AG04449 (cell line): ENCODE data around the gene RGS1.

Experiments
- CTCF ChIA-PET: fragments of 350-600 bp; formaldehyde crosslinking; extraction: SDS; loops from one replicate; lab custom pipeline; 2021; ENCODE audit warnings: antibody characterized with exemption; lab: Yijun Ruan, JAX
- POLR2A ChIA-PET: fragments of 400-600, 350-600 bp; formaldehyde crosslinking; extraction: SDS; loops from one replicate; lab custom pipeline; 2020; ENCODE audit warnings: antibody characterized with exemption, inconsistent platforms; lab: Yijun Ruan, JAX
- DNase-seq: peaks from one replicate; pipeline ENCODE4 v3.0.0-alpha.2; 2010; ENCODE audit warnings: low read depth, low spot score
- H3K4me3 ChIP-seq: 2 replicates; pipeline ENCODE4 v1.5.1; 2011; ENCODE audit warnings: low read depth, mild to moderate bottlenecking, control low read depth, low read length
- CTCF ChIP-seq: IDR thresholded peaks from one replicate; pipeline ENCODE4 v1.5.1; 2011; ENCODE audit warnings: mild to moderate bottlenecking, moderate library complexity, low read length, control low read depth, inconsistent platforms; ENCODE audit not compliant: insufficient read depth; ENCODE audit errors: missing control alignments

Gene RGS1

GRCh38 chr1:192543445-192543844 is 32.1 kb upstream of the RGS1 start:
- CTCF ChIA-PET = interaction anchor here (0.8 to 1.0 kb wide), 2 partner anchors 12 to 34 kb away, joined by 3 to 4 read pairs; no protein-coding TSS in a partner anchor
- no peak for DNase-seq
- H3K4me3 ChIP-seq = no peak overlapping the region
- POLR2A ChIA-PET = no interaction called here
- TF ChIP-seq CTCF = no peak

GRCh38 chr1:192545896-192546521 is 29.6 kb upstream of the RGS1 start:
- CTCF ChIA-PET = interaction anchor here (0.8 to 1.9 kb wide), 5 partner anchors 11 to 53 kb away, joined by 3 to 6 read pairs (median 5); no protein-coding TSS in a partner anchor

GRCh38 chr1:192546596-192547190 is 28.9 kb upstream of the RGS1 start:
- ChIA-PET POLR2A (no interaction called here), CTCF (interaction anchor here (0.8 to 1.9 kb wide), 3 partner anchors 12 to 40 kb away, joined by 3 to 6 read pairs (median 5); no protein-coding TSS in a partner anchor)
- TF ChIP-seq CTCF = no peak
- no peak for DNase-seq
- H3K4me3 ChIP-seq = no peak overlapping the region

More at GRCh38 chr1:192545896-192546521, 29.6 kb upstream of the RGS1 start:
- TF ChIP-seq CTCF = no peak
- no peak for DNase-seq
- POLR2A ChIA-PET = interaction anchor here (1.3 kb wide), 1 partner anchor 33 kb away, joined by 3 read pairs; no protein-coding TSS in a partner anchor
- H3K4me3 ChIP-seq = no peak overlapping the region

- H3K4me3 ChIP-seq = no peak overlapping the region
- POLR2A ChIA-PET = no interaction called here
- TF ChIP-seq CTCF = no peak
- no peak for DNase-seq
- CTCF ChIA-PET = no interaction called here
Observed at GRCh38 chr1:192547501-192547900, 28.1 kb upstream of the RGS1 start.

GRCh38 chr1:192549937-192550336 is 25.6 kb upstream of the RGS1 start:
- POLR2A ChIA-PET = interaction anchor here (1.0 to 2.1 kb wide), 3 partner anchors 9 to 34 kb away, joined by 3 to 7 read pairs (median 4); no protein-coding TSS in a partner anchor
- CTCF ChIA-PET = interaction anchor here (1.0 to 1.3 kb wide), 3 partner anchors 8 to 73 kb away, joined by 3 read pairs; no protein-coding TSS in a partner anchor
- no peak overlapping the region for H3K4me3 ChIP-seq
- no peak for DNase-seq
- TF ChIP-seq CTCF = no peak
